Right lobe of liver (tissue), 6 donors: ENCODE results near the gene GDE1. TPM values are rescaled to one million over a fixed set of nuclear protein-coding genes. Genes with fewer than 3 reads are reported as not detected.

Source experiments
- ATAC-seq, 4 donors: fragments of 200-7000 bp; cut with Tn5 transposase; one replicate each; pipeline ENCODE4 v1.9.1; 2020; ENCODE audit warnings: mild to moderate bottlenecking in 4 of 4, moderate library complexity in 4 of 4
- DNase-seq, 3 donors: peaks; one replicate each; pipeline ENCODE4 v3.0.0-alpha.2; 2020
- H3K27ac ChIP-seq, 3 donors: fragments of 200-600 bp; one replicate each; pipeline ENCODE4 v1.8.0; 2022
- H3K27me3 ChIP-seq, 2 donors: fragments of 200-600 bp; one replicate each; pipeline ENCODE4 v1.8.0; 2022
- H3K36me3 ChIP-seq, 4 donors: fragments of 200-600 bp; sonication (generic) in 1 of 4; one replicate each; pipeline versions ENCODE4 v1.5.1 to v1.8.0; 2017 to 2022; ENCODE audit warnings: control low read depth in 1 of 4
- H3K4me1 ChIP-seq, 4 donors: fragments of 200-600 bp; sonication (generic) in 1 of 4; one replicate each; pipeline versions ENCODE4 v1.5.1 to v1.8.0; 2017 to 2022; ENCODE audit warnings: control low read depth in 1 of 4
- H3K4me3 ChIP-seq, 3 donors: fragments of 200-600 bp; one replicate each; pipeline ENCODE4 v1.8.0; 2022
- H3K9me3 ChIP-seq, 4 donors: fragments of 200-600 bp; sonication (generic) in 1 of 4; one replicate each; pipeline versions ENCODE4 v1.5.1 to v1.8.0; 2017 to 2022; ENCODE audit warnings: control low read depth in 1 of 4
- CTCF ChIP-seq, 4 donors: fragments of 200-600 bp in 3 of 4; fragments of 450-650 bp in 1 of 4; IDR thresholded peaks; one replicate each; pipeline versions ENCODE4 v1.5.1 to v1.8.0; 2016 to 2022; ENCODE audit warnings: antibody characterized with exemption in 4 of 4, mild to moderate bottlenecking in 2 of 4
- POLR2A ChIP-seq: fragments of 450-650 bp; IDR thresholded peaks from one replicate; pipeline ENCODE4 v1.6.1; 2017; ENCODE audit warnings: antibody characterized with exemption, mild to moderate bottlenecking
- WGBS: methylation state at CpG from one replicate; pipeline ENCODE4 v1.1.6; 2018; ENCODE audit warnings: low coverage, low lambda C conversion rate; ENCODE audit not compliant: insufficient coverage; ENCODE audit errors: missing lambda C conversion rate; 5-methylcytosine and 5-hydroxymethylcytosine counted together
- intact Hi-C, 2 donors: fragments of 100-400 bp; cut with DNase I; formaldehyde crosslinking; loops; one replicate each; pipeline versions ENCODE4 v1.11.2 to v1.14.1; 2022
- total RNA-seq, 6 experiments: library from RNA; depleted of rRNA in 2 of 6; stranded (reverse); fragments of >200 nt in 2 of 6; fragmentation: NEBNext Ultra II Directional in 3 of 6; extraction: Animal tissue kit (Norgen Biotek cat#: 25700) in 3 of 6; gene quantifications; one replicate each; pipeline versions ENCODE4 v1.1.0 to v1.2.4, GENCODE V29; 2016 to 2023
- donor health status: DM: no; HTN: yes; CAD: no.
- donor health status: DM: no; HTN: no; CAD: no.
- donor health status: DM: no; HTN: no; CAD: no.
- donor health status: DM: no; HTN: yes; CAD: no.
- donor health status: DM: no; HTN: yes; CAD: no.

Gene GDE1
- total RNA-seq, 6 experiments from 2014 or later, result 19.1 to 30.5 (median 21.1) TPM

GRCh38 chr16:19485611-19486010 is 36.3 kb downstream of the GDE1 start:
- no peaks in the 10 kb centered on the region for H3K9me3 ChIP-seq
- intact Hi-C loops, result no loop called here
- 95% methylated on average over 5 of the region's 5 CpGs for WGBS
- no peak overlapping the region for H3K4me3 ChIP-seq
- no peaks in the 10 kb centered on the region for H3K36me3 ChIP-seq
- TF ChIP-seq CTCF (IDR thresholded peaks at IDR 0.05), result no peak
- no peak for TF ChIP-seq POLR2A
- DNase-seq (no peak), ATAC-seq (no peak)
- H3K27ac ChIP-seq, result no peak overlapping the region
- H3K4me1 ChIP-seq, result peaks cover 0 to 13% (median 0%) of the 10 kb centered on the region in 4 donors
- H3K27me3 ChIP-seq, result no peaks in the 10 kb centered on the region

- H3K4me1 ChIP-seq, result peaks cover 0 to 13% (median 0%) of the 10 kb centered on the region in 4 donors
- TF ChIP-seq CTCF (IDR thresholded peaks at IDR 0.05), result no peak
- no peak for TF ChIP-seq POLR2A
- H3K36me3 ChIP-seq, result no peaks in the 10 kb centered on the region
- WGBS, result 72% methylated on average over 3 of the region's 3 CpGs
- H3K4me3 ChIP-seq, result no peak overlapping the region
- DNase-seq, result no peak
- intact Hi-C loops, result no loop called here
- H3K9me3 ChIP-seq, result no peaks in the 10 kb centered on the region
- no peak overlapping the region for H3K27ac ChIP-seq
- ATAC-seq, result no peak
- no peaks in the 10 kb centered on the region for H3K27me3 ChIP-seq
Observed at GRCh38 chr16:19484096-19484495, 37.8 kb downstream of the GDE1 start.

- DNase-seq, result no peak
- H3K27me3 ChIP-seq, result no peaks in the 10 kb centered on the region
- TF ChIP-seq POLR2A, result no peak
- no peak for TF ChIP-seq CTCF (IDR thresholded peaks at IDR 0.05)
- 67% methylated on average over 1 of the region's 1 CpG for WGBS
- no peaks in the 10 kb centered on the region for H3K4me1 ChIP-seq
- intact Hi-C loops, result no loop called here
- H3K36me3 ChIP-seq, result no peaks in the 10 kb centered on the region
- ATAC-seq, result no peak
- H3K4me3 ChIP-seq, result no peak overlapping the region
- H3K9me3 ChIP-seq, result no peaks in the 10 kb centered on the region
- no peak overlapping the region for H3K27ac ChIP-seq
Observed at GRCh38 chr16:19482291-19482690, 39.6 kb downstream of the GDE1 start.

- Histone ChIP-seq H3K27me3 (no peaks in the 10 kb centered on the region), H3K36me3 (no peaks in the 10 kb centered on the region), H3K4me1 (no peaks in the 10 kb centered on the region), H3K4me3 (no peak overlapping the region), H3K27ac (no peak overlapping the region), H3K9me3 (no peaks in the 10 kb centered on the region)
- no peak for DNase-seq
- WGBS, result 80% methylated on average over 2 of the region's 5 CpGs
- ATAC-seq, result no peak
- intact Hi-C loops, result no loop called here
- no peak for TF ChIP-seq POLR2A
- no peak for TF ChIP-seq CTCF (IDR thresholded peaks at IDR 0.05)
Observed at GRCh38 chr16:19481769-19482168, 40.1 kb downstream of the GDE1 start.

GRCh38 chr16:19481296-19481695 is 40.6 kb downstream of the GDE1 start:
- no peaks in the 10 kb centered on the region for H3K4me1 ChIP-seq
- 67% methylated on average over 1 of the region's 2 CpGs for WGBS
- no peaks in the 10 kb centered on the region for H3K27me3 ChIP-seq
- H3K4me3 ChIP-seq, result no peak overlapping the region
- H3K27ac ChIP-seq, result no peak overlapping the region
- ATAC-seq (peak in 2 of 4 donors; percentile 38 to 68), DNase-seq (no peak)
- TF ChIP-seq POLR2A (no peak), CTCF (IDR thresholded peaks at IDR 0.05) (no peak)
- H3K36me3 ChIP-seq, result no peaks in the 10 kb centered on the region
- intact Hi-C loops, result no loop called here
- H3K9me3 ChIP-seq, result no peaks in the 10 kb centered on the region
